HG03342 (cell line): ENCODE measurements around the gene PLPP6.
"Not testable (repeated sequence)": the region's sequence is repeated elsewhere in the genome, so short reads cannot be mapped to it uniquely, and the experiment has no call there.

Experiments
- ATAC-seq: cut with Tn5 transposase; IDR thresholded peaks from one replicate; pipeline ENCODE4 v1.9.1; 2021; ENCODE audit warnings: mild to moderate bottlenecking, moderate library complexity; ENCODE audit not compliant: unreplicated experiment

PLPP6 gene

GRCh38 chr9:4662108-4662988 lies at the start of gene PLPP6:
Gene PLPP6, plus strand, starts transcription at chr9:4662294. Its CDS starts 82 bp downstream, at chr9:4662376.
- peak; percentile 85 for ATAC-seq

DNA sequence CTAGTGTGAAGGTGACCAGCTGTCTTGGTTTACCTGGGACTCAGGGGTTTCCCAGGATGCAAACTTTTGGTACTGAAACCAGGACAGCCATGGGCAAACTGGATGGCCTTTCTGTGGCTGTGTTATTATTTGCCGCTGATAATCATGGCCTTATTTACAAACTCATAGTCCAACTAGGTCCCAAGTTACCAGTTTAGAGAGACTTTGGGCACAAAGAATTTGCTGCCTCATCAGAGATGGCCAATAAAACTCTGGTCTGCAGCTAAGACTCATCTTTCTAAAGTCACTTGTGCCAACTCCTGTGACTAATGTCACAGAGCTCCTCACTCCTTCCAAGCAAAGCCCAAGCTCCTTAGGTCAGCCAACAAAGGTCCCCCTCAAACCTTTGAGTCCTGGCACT lies 47.5 kb upstream of the PLPP6 start:
- no peak for ATAC-seq

GRCh38 chr9:4615251-4615650 lies 46.8 kb upstream of the PLPP6 start:
- ATAC-seq, result no peak

GRCh38 chr9:4615778-4616177 lies 46.3 kb upstream of the PLPP6 start:
- ATAC-seq, result no peak

DNA sequence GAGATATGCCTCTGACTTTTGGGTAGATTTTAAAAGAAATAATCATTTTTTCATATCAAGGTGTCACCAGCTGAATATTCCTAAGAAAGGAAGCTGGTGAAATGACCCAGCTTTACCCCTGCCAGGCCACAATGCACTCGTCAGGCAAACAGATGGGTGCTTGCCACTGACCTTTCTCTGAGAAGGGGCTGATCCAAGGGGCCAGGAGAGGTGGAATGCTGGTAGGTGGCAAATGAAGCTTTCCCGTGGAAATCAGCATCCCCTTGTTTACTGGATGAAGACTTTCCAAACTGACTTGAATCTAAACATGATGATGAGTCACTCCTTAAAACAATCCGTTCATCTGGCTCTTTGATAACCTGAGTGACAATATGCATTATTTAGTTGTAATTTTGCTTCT lies 44.3 kb upstream of the PLPP6 start:
- no peak for ATAC-seq

GRCh38 chr9:4618700-4619099 lies 43.4 kb upstream of the PLPP6 start:
- no peak for ATAC-seq

- ATAC-seq, result no peak
These were observed 41.9 kb upstream of the PLPP6 start for GRCh38 chr9:4620057-4620765.

DNA sequence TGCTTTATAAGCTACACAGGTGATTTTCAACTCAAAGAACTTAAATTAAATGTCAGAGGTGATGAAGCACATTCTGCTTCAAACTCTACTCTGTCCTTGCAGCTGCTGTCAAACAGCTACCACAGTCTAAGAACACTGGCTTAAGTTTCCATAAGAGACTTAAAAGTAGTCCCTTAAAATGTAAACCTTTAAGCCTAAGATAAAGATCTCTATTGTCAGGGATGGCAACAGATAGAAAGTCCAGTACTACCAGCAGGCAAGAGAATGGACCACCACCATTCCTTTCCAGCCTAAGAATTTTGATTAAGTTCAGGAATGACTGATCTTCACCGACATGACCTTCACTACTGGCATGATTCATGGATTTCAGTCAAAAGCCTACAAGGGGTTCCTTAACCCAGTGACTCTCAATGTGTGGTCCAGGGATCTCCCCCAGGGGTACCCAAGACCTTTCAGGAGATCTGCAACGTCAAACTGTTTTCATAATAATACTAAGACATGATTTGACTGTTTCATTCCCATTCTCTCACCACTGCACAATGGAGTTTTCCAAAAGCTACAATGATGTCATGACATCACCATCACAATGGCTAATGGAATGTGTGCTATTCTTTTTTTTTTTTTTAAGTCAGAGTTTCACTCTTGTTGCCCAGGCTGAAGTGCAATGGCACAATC lies 41.1 kb upstream of the PLPP6 start:
- ATAC-seq, result no peak

DNA sequence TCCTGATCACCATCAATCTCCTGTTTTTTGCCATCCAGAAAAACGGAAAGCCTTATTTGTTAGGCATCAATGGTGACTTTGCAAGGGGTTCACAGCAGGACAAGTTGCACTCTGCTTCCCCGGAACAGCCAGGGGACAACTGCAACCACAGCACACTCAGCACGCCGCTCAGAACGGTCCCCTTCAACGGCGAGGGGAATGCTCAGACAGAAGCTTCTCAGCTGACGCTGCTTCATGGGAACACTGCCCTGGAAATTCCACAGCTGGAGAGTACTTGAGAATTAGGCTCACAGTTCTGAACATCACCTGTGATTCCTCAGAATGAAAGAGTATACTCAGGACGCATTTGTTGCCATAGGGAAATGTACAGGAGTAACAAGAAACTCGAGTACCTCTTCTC lies 40.1 kb upstream of the PLPP6 start:
- ATAC-seq, result no peak

GRCh38 chr9:4630836-4631235 lies 31.3 kb upstream of the PLPP6 start:
- ATAC-seq, result no peak

GRCh38 chr9:4638968-4639367 lies 23.1 kb upstream of the PLPP6 start:
- ATAC-seq, result no peak

- no peak for ATAC-seq
These were observed 22.7 kb upstream of the PLPP6 start for GRCh38 chr9:4639420-4639819.

- ATAC-seq, result no peak
These were observed 22.1 kb upstream of the PLPP6 start for GRCh38 chr9:4640027-4640426.

DNA sequence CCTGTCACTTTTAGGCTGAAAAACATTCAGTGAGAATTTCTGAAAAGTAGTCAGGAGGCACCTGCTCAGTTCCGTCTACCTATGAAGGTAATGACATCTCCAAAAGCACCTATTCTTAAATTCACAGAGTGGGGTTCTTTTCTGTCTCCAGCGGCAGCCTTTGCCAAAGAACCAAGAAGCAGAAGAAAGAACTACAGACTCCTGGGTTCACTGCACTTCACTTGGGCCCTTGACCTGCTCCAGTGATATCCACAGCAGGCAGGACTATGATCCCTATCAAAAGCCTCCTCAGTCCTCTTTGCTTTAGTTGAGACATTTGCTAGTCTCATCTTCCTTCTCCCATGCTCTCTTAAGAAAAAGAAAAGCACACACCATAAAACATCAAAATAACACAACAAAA lies 19.7 kb upstream of the PLPP6 start:
- no peak for ATAC-seq

- ATAC-seq, result no peak
These were observed 8.0 kb upstream of the PLPP6 start for GRCh38 chr9:4654084-4654483.

DNA sequence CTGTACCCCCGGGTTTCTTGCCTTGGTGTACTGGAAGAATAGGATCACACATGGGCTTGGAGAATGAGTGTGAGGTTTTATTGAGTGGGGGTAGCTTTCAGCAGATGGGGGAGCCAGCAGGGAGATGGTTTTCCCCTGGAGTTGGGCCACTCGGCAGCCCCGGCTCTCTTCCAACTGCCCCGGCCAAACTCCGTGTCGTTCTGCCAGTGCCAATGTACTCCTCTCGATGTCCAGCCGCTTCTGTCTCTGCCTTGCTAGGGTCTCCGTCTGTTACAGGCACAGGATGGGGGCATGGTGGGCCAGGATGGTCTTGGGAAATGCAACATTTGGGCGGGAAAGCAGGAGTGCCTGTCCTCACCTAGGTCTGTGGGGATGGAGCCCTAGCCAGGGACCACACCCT lies 7.6 kb upstream of the PLPP6 start:
- ATAC-seq, result no peak

GRCh38 chr9:4656196-4656595 lies 5.9 kb upstream of the PLPP6 start:
- not testable (repeated sequence) for ATAC-seq

- no peak for ATAC-seq
These were observed 5.5 kb upstream of the PLPP6 start for GRCh38 chr9:4656621-4657020.

GRCh38 chr9:4657426-4658159 lies 4.5 kb upstream of the PLPP6 start:
- ATAC-seq, result no peak

DNA sequence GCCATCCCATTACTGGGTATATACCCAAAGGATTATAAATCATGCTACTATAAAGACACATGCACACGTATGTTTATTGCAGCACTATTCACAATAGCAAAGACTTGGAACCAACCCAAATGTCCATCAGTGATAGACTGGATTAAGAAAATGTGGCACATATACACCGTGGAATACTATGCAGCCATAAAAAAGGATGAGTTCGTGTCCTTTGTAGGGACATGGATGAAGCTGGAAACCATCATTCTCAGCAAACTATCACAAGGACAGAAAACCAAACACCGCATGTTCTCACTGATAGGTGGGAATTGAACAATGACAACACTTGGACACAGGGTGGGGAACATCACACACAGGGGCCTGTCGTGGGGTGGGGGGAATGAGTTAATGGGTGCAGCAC lies 1.4 kb upstream of the PLPP6 start:
- not testable (repeated sequence) for ATAC-seq

DNA sequence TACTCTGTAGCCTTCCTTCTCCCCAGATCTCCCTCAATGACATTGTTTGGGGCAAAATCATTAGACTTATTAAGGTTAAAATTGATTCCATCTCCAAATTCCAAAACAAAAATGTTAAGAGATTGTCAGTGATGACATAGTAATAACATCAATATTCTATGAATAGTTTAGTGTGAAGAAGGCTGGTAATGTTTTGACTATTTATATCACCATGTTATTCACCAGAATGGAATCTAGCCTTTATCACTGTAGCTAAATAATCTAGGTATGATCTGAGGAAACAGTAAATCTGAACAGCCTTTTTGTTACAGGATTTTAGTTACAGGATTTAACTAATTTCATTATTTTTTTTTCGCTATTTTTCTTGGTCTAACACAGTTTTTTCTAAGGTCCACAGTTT lies 929 bp upstream of the PLPP6 start:
- ATAC-seq, result no peak
